T47D (cell line): Measurements from ENCODE around the gene PHF23.
A peak's percentile ranks its signal among the peaks of the same experiment; 100 is the strongest.
"Not testable (repeated sequence)": the region's sequence is repeated elsewhere in the genome, so short reads cannot be mapped to it uniquely, and the experiment has no call there.

Source experiments
- DNase-seq, 2 experiments: peaks; one replicate each; pipeline versions ENCODE4 v3.0.0 to v3.0.0-alpha.2; 2011 to 2012; ENCODE audit warnings: low read depth in 1 of 2, low spot score in 1 of 2
- JUND ChIP-seq: IDR thresholded peaks from 2 replicates; pipeline ENCODE4 v1.6.1; 2012; ENCODE audit warnings: low read depth
- in situ Hi-C: cut with HindIII; loops from 2 replicates; pipeline ENCODE4 v1.10.0; 2016; ENCODE audit warnings: low sequenced_read_pairs, low pct_unique_long_range_greater_than_20kb

Gene PHF23

GRCh38 chr17:7252176-7253043, 13.2 kb upstream of the PHF23 start, which contains the start of gene ELP5:
Gene ELP5, plus strand, starts transcription at chr17:7252215. Its CDS starts 336 bp downstream, at chr17:7252551.
- peak; percentile 42 to 94 for DNase-seq
- in situ Hi-C loops, result no loop called here
- TF ChIP-seq JUND, result no peak

DNA sequence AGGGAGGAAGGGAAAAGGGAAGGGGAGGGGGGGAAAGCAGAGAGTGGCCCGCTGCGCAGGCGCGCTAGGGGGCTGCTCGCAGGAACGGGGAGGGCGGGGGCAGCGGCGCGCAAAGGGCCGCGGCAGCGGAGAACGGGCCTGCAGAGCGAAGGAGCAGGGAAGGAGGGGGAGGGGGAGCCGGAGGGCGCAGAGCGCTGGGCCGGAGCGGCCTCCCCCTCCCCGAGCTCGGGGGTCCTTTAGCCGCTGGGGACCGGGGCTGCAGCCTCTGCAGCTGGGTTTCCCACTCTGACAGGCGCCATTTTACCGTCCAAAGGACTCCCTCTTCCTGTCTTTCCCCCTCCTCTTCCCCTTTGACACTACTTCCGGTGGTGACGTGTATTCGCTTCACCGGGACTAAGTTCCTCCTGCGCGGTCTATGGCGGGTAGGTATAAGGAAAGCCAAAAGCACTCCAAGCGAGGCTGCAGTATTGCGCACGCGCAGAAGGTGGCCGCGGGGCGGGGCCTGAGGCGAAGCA, 12.5 kb upstream of the PHF23 start, which contains the start of gene CTDNEP1:
CTDNEP1 (minus strand) TSS at position 74 of the 515 bp plus-strand sequence. CDS start 438 bp downstream, outside the sequence.
- TF ChIP-seq JUND, result no peak
- DNase-seq, result peak; percentile 87 to 99
- in situ Hi-C loops, result no loop called here

- no peak for TF ChIP-seq JUND
- no peak for DNase-seq
- in situ Hi-C loops, result no loop called here
These were observed 11.7 kb upstream of the PHF23 start for GRCh38 chr17:7250695-7251627.

- in situ Hi-C loops, result no loop called here
- TF ChIP-seq JUND, result no peak
These were observed 10.6 kb upstream of the PHF23 start for GRCh38 chr17:7249830-7250229.

GRCh38 chr17:7249214-7249613, 10.0 kb upstream of the PHF23 start:
- no peak for DNase-seq
- in situ Hi-C loops, result no loop called here
- no peak for TF ChIP-seq JUND

More at GRCh38 chr17:7249830-7250229, 10.6 kb upstream of the PHF23 start:
- DNase-seq, result no peak

DNA sequence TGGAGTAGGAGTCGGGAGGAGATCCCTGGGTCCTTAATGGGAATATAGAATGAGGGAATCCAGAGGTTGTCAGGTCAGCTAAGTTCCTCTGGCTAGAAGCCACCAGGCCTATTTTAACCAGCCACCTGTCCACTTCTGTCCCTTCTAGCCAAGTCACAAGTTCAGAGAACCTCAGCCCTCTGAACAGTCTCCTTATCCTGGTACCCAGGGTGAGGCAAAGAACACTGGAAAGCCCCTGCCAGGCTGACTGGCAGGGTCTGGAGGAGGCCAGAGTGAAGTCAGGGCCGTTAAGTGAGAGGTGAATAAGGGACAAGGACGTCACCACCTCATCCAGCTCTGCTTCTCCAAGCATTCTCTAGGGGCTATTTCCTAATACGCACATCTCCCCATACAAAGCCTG, 9.5 kb upstream of the PHF23 start:
- TF ChIP-seq JUND, result no peak
- no peak for DNase-seq
- in situ Hi-C loops, result no loop called here

DNA sequence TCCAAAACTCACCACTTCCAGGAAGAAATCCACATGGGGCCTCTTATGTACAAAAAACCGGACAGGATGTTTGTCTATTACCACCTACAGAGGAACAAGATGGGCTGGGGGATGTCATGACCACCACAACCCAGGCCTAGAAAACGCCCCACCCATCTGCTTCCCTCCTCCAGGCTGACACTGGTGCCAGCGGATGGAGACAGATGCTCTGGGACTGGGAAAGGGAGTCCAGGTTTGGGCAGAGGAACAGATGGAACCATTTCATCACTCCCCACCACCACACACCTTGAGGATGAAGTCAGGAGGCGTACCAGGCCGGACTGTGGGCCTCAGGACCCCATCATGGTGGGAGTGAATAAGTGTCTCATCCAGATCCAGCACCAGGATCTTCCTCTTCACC, 7.5 kb upstream of the PHF23 start:
- no peak for DNase-seq
- no peak for TF ChIP-seq JUND
- in situ Hi-C loops, result no loop called here

DNA sequence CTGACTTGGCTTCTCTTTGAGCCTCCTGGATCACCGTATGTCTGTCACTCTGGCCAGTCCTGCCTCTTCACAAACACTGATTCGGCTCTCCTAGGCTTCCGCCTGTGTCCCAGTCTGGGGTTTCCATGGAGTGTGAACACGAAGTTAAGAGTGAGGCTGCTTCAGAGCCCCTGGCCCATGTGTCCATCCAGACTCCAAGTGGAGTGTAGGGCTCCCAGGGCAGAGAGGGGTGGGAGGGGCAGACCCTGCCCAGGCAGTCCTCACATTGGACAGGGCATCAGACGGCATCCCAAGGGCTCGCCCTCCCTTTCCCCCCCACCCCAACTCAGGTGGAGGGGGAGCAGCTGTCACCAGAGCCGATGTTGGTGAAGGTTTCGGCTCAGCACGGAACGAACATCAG, 4.6 kb upstream of the PHF23 start:
- DNase-seq, in situ Hi-C loops: not testable (repeated sequence)

- in situ Hi-C loops, result no loop called here
- no peak for DNase-seq
- no peak for TF ChIP-seq JUND
These were observed 4.1 kb upstream of the PHF23 start for GRCh38 chr17:7243453-7243729.

GRCh38 chr17:7242717-7243452, 3.6 kb upstream of the PHF23 start:
- no peak for TF ChIP-seq JUND
- in situ Hi-C loops, result no loop called here
- DNase-seq, result peak in 1 of 2 experiments; percentile 96

DNA sequence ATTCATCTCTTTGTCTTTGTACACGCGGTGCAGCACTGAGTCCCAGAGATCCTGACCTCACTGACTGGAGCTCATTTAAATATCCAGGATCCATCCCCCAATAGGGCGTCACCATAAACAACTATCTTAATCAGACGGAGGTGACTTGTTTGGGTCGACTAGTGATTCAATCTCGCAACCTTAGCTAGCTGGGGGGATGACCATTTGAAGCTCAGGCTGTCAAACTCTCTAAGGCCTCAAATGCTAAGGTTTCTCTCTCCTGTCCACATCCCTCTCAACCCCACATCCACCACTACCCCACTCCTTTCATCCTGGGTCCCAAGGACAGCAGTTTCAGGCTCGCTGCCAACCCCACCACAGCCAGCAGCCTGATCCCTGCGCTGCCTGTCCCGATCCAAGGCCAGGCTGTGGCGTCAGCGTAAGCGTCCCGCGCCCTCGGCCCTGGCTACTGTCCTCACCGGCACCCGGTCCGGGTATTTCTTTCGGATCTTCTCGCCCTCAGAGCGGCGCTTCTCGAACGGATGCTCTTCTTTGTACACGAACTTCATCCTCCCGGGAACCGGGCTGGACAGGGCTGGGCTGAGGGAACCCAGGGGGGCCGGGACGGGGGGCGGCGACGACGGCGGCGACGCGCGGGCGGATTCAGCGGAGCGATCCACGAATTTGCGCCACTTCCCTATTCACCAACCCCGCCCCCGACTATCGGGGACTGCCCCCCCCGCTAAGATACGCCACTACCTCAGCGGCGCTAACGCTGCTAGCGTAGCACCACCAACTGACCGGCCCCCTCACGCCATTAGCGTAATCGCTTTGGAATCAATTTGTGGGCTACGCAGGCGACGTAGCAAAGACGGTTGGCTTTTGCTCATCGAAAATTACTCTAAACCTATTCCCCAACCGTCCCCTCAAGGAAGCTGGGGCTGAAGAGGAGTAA, 2.8 kb upstream of the PHF23 start, which contains the start of gene GABARAP:
GABARAP (minus strand) TSS at position 667 of the 934 bp plus-strand sequence; CDS start at position 548, 119 bp downstream.
- in situ Hi-C loops, result no loop called here
- DNase-seq, result peak in 1 of 2 experiments; percentile 90
- TF ChIP-seq JUND, result no peak
